ENCODE measurements around the gene CDC6.

Gene CDC6

GRCh38 chr17:40253565-40253964 lies 34.1 kb upstream of the CDC6 start:
- H3K27me3 ChIP-seq (ENCODE audit: insufficient read depth, low read depth) = no peaks in the 10 kb centered on the region
- peaks cover 24% of the 10 kb centered on the region; the same call in 1 of the 2 replicates for H3K79me2 ChIP-seq (ENCODE audit: insufficient read depth, low read depth)
- H3K27ac ChIP-seq = no peak overlapping the region
- H3K4me3 ChIP-seq (IDR thresholded peaks at IDR 0.05; ENCODE audit: insufficient read depth, low read depth, low read length) = no peak overlapping the region
- H3K36me3 ChIP-seq (ENCODE audit: insufficient read depth) = peaks cover 2% of the 10 kb centered on the region; the same call in 1 of the 2 replicates
- H3K4me1 ChIP-seq (ENCODE audit: low read depth, poor library complexity, severe bottlenecking) = no peaks in the 10 kb centered on the region
- no peak for TF ChIP-seq CTCF (conservative IDR thresholded peaks at IDR 0.05; ENCODE audit: low read depth, low read length)
- no peaks in the 10 kb centered on the region for H4K20me1 ChIP-seq (ENCODE audit: insufficient read depth)
- H3K4me2 ChIP-seq = no peak overlapping the region
- H3K9ac ChIP-seq = no peak overlapping the region
- no peak overlapping the region for H2AFZ ChIP-seq (ENCODE audit: low read depth)

- Histone ChIP-seq H3K4me2 (no peak overlapping the region), H3K36me3 (ENCODE audit: insufficient read depth) (peaks cover 2% of the 10 kb centered on the region; the same call in 1 of the 2 replicates), H3K4me3 (IDR thresholded peaks at IDR 0.05; ENCODE audit: insufficient read depth, low read depth, low read length) (no peak overlapping the region), H3K9ac (no peak overlapping the region), H3K79me2 (ENCODE audit: insufficient read depth, low read depth) (no peaks in the 10 kb centered on the region; the same call in 1 of the 2 replicates), H3K4me1 (ENCODE audit: low read depth, poor library complexity, severe bottlenecking) (no peaks in the 10 kb centered on the region), H3K27me3 (ENCODE audit: insufficient read depth, low read depth) (no peaks in the 10 kb centered on the region), H4K20me1 (ENCODE audit: insufficient read depth) (no peaks in the 10 kb centered on the region), H2AFZ (ENCODE audit: low read depth) (no peak overlapping the region), H3K27ac (no peak overlapping the region)
- TF ChIP-seq CTCF (conservative IDR thresholded peaks at IDR 0.05; ENCODE audit: low read depth, low read length) = no peak
Observed at GRCh38 chr17:40259505-40259904, 28.2 kb upstream of the CDC6 start.

DNA sequence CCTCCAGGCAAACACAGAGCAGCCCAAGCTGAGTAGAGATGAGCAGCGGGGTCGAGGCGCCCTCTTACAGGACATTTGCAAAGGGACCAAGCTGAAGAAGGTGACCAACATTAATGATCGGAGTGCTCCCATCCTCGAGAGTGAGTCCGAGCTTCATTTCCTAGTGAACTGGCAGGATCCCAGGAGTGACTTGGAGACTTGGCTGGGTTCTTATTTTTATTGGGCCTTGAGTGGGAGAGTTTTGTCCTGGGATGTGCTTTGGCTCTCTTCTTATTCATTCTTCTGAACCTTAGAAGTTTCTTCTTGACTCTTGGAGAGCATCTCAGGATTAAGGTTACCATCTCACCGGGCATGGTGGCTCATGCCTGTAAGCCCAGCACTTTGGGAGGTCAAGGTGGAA lies 27.2 kb upstream of the CDC6 start:
- no peaks in the 10 kb centered on the region for H4K20me1 ChIP-seq (ENCODE audit: insufficient read depth)
- H3K36me3 ChIP-seq (ENCODE audit: insufficient read depth) = peaks cover 2% of the 10 kb centered on the region; the same call in 1 of the 2 replicates
- no peaks in the 10 kb centered on the region for H3K4me1 ChIP-seq (ENCODE audit: low read depth, poor library complexity, severe bottlenecking)
- no peak overlapping the region for H3K9ac ChIP-seq
- H3K4me3 ChIP-seq (IDR thresholded peaks at IDR 0.05; ENCODE audit: insufficient read depth, low read depth, low read length) = no peak overlapping the region
- no peaks in the 10 kb centered on the region for H3K79me2 ChIP-seq (ENCODE audit: insufficient read depth, low read depth)
- no peak overlapping the region for H2AFZ ChIP-seq (ENCODE audit: low read depth)
- TF ChIP-seq CTCF (conservative IDR thresholded peaks at IDR 0.05; ENCODE audit: low read depth, low read length) = no peak
- H3K27me3 ChIP-seq (ENCODE audit: insufficient read depth, low read depth) = no peaks in the 10 kb centered on the region
- no peak overlapping the region for H3K4me2 ChIP-seq
- no peak overlapping the region for H3K27ac ChIP-seq

DNA sequence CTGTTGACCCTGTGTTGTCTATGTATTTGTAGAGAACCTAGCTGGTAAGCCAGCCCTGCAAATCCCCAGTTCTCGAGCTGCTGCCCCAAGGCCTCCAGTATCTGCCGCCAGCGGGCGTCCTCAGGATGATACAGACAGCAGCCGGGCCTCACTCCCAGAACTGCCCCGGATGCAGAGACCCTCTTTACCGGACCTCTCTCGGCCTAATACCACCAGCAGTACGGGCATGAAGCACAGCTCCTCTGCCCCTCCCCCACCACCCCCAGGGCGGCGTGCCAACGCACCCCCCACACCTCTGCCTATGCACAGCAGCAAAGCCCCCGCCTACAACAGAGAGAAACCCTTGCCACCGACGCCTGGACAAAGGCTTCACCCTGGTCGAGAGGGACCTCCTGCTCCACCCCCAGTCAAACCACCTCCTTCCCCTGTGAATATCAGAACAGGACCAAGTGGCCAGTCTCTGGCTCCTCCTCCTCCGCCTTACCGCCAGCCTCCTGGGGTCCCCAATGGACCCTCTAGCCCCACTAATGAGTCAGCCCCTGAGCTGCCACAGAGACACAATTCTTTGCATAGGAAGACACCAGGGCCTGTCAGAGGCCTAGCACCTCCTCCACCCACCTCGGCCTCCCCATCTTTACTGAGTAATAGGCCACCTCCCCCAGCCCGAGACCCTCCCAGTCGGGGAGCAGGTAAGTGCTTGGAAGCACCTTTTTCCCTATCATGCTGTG lies 23.1 kb upstream of the CDC6 start:
- H3K36me3 ChIP-seq (ENCODE audit: insufficient read depth) = no peaks in the 10 kb centered on the region; the same call in 1 of the 2 replicates
- H3K4me1 ChIP-seq (ENCODE audit: low read depth, poor library complexity, severe bottlenecking) = no peaks in the 10 kb centered on the region
- H3K9ac ChIP-seq = no peak overlapping the region
- H3K27me3 ChIP-seq (ENCODE audit: insufficient read depth, low read depth) = no peaks in the 10 kb centered on the region
- no peak for TF ChIP-seq CTCF (conservative IDR thresholded peaks at IDR 0.05; ENCODE audit: low read depth, low read length)
- H3K4me3 ChIP-seq (IDR thresholded peaks at IDR 0.05; ENCODE audit: insufficient read depth, low read depth, low read length) = no peak overlapping the region
- no peak overlapping the region for H2AFZ ChIP-seq (ENCODE audit: low read depth)
- H3K27ac ChIP-seq = no peak overlapping the region
- no peaks in the 10 kb centered on the region for H3K79me2 ChIP-seq (ENCODE audit: insufficient read depth, low read depth)
- H3K4me2 ChIP-seq = no peak overlapping the region
- H4K20me1 ChIP-seq (ENCODE audit: insufficient read depth) = no peaks in the 10 kb centered on the region

All from KMS-11 (cell line).